Uterus (tissue), 2 donors: ENCODE results near the gene FMNL3.

ENCODE experiments used
- POLR2A ChIP-seq, 2 donors: fragments of 450-650 bp; IDR thresholded peaks; one replicate each; pipeline ENCODE4 v1.6.1; 2016; ENCODE audit warnings: antibody characterized with exemption in 2 of 2, mild to moderate bottlenecking in 1 of 2, moderate library complexity in 1 of 2
- TF ChIP-seq, protein P1 (sequence below), 4 experiments: fragments of 200-600 bp in 2 of 4; fragments of 450-650 bp in 2 of 4; sonication (generic) in 2 of 4; IDR thresholded peaks; one replicate each; pipeline ENCODE4 v1.5.1; 2016 to 2019; ENCODE audit warnings: antibody characterized with exemption in 4 of 4, mild to moderate bottlenecking in 2 of 4, moderate library complexity in 1 of 4

DNA sequence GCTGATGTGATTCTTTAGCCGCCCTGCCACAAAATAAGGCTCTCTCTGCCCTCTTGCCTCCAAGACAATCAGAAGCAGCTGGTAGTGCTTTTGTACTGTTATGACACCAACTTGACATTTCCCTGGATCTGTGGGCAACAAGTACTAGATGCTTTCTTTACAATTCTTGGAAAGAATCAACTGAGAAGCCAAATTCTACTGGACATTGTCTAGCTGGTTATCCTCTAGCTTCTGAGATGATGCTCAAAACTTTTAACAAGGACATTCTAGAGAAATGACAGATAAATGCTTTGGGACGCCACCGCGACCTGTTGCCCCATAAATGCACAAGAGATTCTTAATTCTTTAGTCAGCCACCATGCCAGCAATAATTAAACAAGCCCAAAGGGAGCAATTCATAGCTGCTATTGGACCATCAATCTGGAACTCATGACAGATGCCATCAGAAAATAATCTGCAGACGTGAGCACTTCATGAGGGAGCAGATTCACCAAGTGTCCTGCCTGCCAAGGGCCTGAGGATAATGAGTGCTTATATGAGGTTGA, 22.8 kb downstream of the FMNL3 start:
- TF ChIP-seq, protein P1, sequence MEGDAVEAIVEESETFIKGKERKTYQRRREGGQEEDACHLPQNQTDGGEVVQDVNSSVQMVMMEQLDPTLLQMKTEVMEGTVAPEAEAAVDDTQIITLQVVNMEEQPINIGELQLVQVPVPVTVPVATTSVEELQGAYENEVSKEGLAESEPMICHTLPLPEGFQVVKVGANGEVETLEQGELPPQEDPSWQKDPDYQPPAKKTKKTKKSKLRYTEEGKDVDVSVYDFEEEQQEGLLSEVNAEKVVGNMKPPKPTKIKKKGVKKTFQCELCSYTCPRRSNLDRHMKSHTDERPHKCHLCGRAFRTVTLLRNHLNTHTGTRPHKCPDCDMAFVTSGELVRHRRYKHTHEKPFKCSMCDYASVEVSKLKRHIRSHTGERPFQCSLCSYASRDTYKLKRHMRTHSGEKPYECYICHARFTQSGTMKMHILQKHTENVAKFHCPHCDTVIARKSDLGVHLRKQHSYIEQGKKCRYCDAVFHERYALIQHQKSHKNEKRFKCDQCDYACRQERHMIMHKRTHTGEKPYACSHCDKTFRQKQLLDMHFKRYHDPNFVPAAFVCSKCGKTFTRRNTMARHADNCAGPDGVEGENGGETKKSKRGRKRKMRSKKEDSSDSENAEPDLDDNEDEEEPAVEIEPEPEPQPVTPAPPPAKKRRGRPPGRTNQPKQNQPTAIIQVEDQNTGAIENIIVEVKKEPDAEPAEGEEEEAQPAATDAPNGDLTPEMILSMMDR (IDR thresholded peaks at IDR 0.05) = no peak
- no peak for TF ChIP-seq POLR2A (IDR thresholded peaks at IDR 0.05)
